B cell (primary cell): ENCODE data around the gene KIF1A.

Source experiments
- EZH2 ChIP-seq: IDR thresholded peaks from 2 replicates; pipeline ENCODE4 v1.6.1; 2012; ENCODE audit warnings: borderline replicate concordance, low read depth, mild to moderate bottlenecking, moderate library complexity, low read length; ENCODE audit not compliant: insufficient read depth, poor library complexity, severe bottlenecking
- TF ChIP-seq, protein P1 (sequence below): fragments of 200-600 bp; IDR thresholded peaks from one replicate; pipeline ENCODE4 v1.8.0; 2022; ENCODE audit warnings: antibody characterized with exemption, mild to moderate bottlenecking

DNA sequence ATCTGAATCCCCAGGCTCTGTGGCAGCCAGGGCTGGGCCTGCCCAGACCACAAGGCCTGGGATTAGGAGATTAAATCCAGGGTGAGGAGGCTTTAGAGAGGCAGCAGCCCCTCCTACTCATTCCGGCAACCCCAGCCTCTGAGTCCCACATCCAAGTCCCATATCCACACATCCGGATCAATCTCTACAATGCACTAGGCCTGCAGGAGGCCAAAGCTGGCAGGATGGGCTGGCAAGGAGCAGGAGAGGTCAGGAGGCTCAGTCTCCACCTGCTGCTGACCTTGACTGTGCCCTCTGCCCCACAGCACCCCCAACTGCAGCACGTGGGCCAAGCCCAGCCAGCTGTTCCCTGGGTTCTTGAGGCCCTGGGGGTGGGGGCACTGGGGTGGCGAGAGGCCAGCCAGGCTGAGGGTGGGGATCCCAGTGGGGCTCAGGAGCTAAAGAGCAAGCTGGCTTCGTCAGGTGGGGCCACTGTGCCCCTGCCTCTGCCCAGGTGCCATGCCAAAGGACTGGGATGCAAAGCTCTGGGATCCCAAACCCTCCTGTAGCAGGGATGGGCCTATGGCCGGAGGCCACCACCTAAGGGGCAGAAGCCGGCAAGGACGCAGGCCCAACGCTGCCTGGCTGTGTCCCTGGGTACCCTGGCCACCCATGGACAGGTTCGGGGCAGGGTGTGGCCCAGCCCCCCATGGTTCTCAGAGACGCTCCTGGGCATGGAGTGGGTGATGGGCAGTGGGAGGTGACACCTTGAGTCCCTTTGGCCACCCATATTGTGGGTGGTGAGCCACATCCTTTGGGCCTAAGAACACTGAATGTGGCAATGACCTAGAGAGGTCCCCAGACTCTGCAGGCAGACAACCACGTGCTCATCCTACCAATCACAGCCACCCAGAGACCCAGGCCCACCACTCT, 3.2 kb downstream of the KIF1A start:
- TF ChIP-seq EZH2 = no peak
- TF ChIP-seq, protein P1, sequence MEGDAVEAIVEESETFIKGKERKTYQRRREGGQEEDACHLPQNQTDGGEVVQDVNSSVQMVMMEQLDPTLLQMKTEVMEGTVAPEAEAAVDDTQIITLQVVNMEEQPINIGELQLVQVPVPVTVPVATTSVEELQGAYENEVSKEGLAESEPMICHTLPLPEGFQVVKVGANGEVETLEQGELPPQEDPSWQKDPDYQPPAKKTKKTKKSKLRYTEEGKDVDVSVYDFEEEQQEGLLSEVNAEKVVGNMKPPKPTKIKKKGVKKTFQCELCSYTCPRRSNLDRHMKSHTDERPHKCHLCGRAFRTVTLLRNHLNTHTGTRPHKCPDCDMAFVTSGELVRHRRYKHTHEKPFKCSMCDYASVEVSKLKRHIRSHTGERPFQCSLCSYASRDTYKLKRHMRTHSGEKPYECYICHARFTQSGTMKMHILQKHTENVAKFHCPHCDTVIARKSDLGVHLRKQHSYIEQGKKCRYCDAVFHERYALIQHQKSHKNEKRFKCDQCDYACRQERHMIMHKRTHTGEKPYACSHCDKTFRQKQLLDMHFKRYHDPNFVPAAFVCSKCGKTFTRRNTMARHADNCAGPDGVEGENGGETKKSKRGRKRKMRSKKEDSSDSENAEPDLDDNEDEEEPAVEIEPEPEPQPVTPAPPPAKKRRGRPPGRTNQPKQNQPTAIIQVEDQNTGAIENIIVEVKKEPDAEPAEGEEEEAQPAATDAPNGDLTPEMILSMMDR = no peak
